KMS-11 (cell line): ENCODE results near the gene GPC1.

Source experiments
- H2AFZ ChIP-seq: fragments of 200-600 bp; sonication (generic); 2 replicates; pipeline ENCODE4 v1.6.1; 2016; ENCODE audit warnings: antibody characterized with exemption, mixed run types, low read depth
- H3K27ac ChIP-seq: fragments of 200-600 bp; sonication (generic); 2 replicates; pipeline ENCODE4 v1.6.1; 2016; ENCODE audit warnings: mild to moderate bottlenecking, mixed run types
- H3K27me3 ChIP-seq: fragments of 200-600 bp; sonication (generic); 2 replicates; pipeline ENCODE4 v1.6.1; 2017; ENCODE audit warnings: mild to moderate bottlenecking, low read depth, mixed run types, moderate library complexity; ENCODE audit not compliant: insufficient read depth
- H3K36me3 ChIP-seq: fragments of 200-600 bp; sonication (generic); 2 replicates; pipeline ENCODE4 v1.6.1; 2017; ENCODE audit warnings: mild to moderate bottlenecking, mixed run types; ENCODE audit not compliant: insufficient read depth
- H3K4me1 ChIP-seq: fragments of 200-600 bp; sonication (generic); 2 replicates; pipeline ENCODE4 v1.6.1; 2016; ENCODE audit warnings: mild to moderate bottlenecking, low read depth, mixed run types; ENCODE audit not compliant: poor library complexity, severe bottlenecking
- H3K4me2 ChIP-seq: fragments of 200-600 bp; sonication (generic); 2 replicates; pipeline ENCODE4 v1.7.0; 2016; ENCODE audit warnings: mild to moderate bottlenecking, mixed run types
- H3K4me3 ChIP-seq: fragments of 200-600 bp; sonication (generic); IDR thresholded peaks from 2 replicates; pipeline ENCODE4 v1.6.1; 2017; ENCODE audit warnings: low read depth, low read length, mixed read lengths; ENCODE audit not compliant: insufficient read depth
- H3K79me2 ChIP-seq: fragments of 200-600 bp; sonication (generic); 2 replicates; pipeline ENCODE4 v1.6.1; 2016; ENCODE audit warnings: low read depth, mixed run types; ENCODE audit not compliant: insufficient read depth
- H3K9ac ChIP-seq: fragments of 200-600 bp; sonication (generic); 2 replicates; pipeline ENCODE4 v1.6.1; 2016; ENCODE audit warnings: mild to moderate bottlenecking, mixed run types
- H4K20me1 ChIP-seq: fragments of 200-600 bp; sonication (generic); 2 replicates; pipeline ENCODE4 v1.6.1; 2016; ENCODE audit warnings: mild to moderate bottlenecking, mixed run types; ENCODE audit not compliant: insufficient read depth
- CTCF ChIP-seq: fragments of 200-600 bp; sonication (generic); conservative IDR thresholded peaks from 2 replicates; pipeline ENCODE4 v1.6.1; 2017; ENCODE audit warnings: low read depth, mild to moderate bottlenecking, antibody characterized with exemption, low read length, moderate library complexity, mixed read lengths

GPC1 gene

GRCh38 chr2:240444464-240444863, 9.0 kb downstream of the GPC1 start:
- H3K4me1 ChIP-seq: no peaks in the 10 kb centered on the region
- no peak overlapping the region for H3K9ac ChIP-seq
- H3K27me3 ChIP-seq: peaks cover 48% of the 10 kb centered on the region; the same call in 1 of the 2 replicates
- H2AFZ ChIP-seq: no peak overlapping the region
- H3K79me2 ChIP-seq: no peaks in the 10 kb centered on the region
- no peak overlapping the region for H3K4me2 ChIP-seq
- no peaks in the 10 kb centered on the region for H3K36me3 ChIP-seq
- no peak overlapping the region for H3K4me3 ChIP-seq
- H3K27ac ChIP-seq: no peak overlapping the region
- H4K20me1 ChIP-seq: no peaks in the 10 kb centered on the region
- no peak for TF ChIP-seq CTCF

GRCh38 chr2:240445961-240446663, 10.6 kb downstream of the GPC1 start:
- Histone ChIP-seq H3K36me3 (no peaks in the 10 kb centered on the region), H4K20me1 (no peaks in the 10 kb centered on the region), H3K27ac (no peak overlapping the region), H3K4me2 (no peak overlapping the region), H3K9ac (no peak overlapping the region), H3K79me2 (no peaks in the 10 kb centered on the region), H3K4me1 (no peaks in the 10 kb centered on the region), H3K27me3 (peaks cover 44% of the 10 kb centered on the region; the same call in 1 of the 2 replicates), H2AFZ (no peak overlapping the region), H3K4me3 (no peak overlapping the region)
- no peak for TF ChIP-seq CTCF

GRCh38 chr2:240446664-240447175, 11.3 kb downstream of the GPC1 start:
- no peaks in the 10 kb centered on the region for H4K20me1 ChIP-seq
- H3K4me2 ChIP-seq: no peak overlapping the region
- H3K27me3 ChIP-seq: peaks cover 45% of the 10 kb centered on the region; the same call in 1 of the 2 replicates
- TF ChIP-seq CTCF: no peak
- H3K4me3 ChIP-seq: no peak overlapping the region
- H3K79me2 ChIP-seq: no peaks in the 10 kb centered on the region
- no peak overlapping the region for H3K9ac ChIP-seq
- H3K27ac ChIP-seq: no peak overlapping the region
- no peaks in the 10 kb centered on the region for H3K36me3 ChIP-seq
- H3K4me1 ChIP-seq: no peaks in the 10 kb centered on the region
- no peak overlapping the region for H2AFZ ChIP-seq

- Histone ChIP-seq H3K79me2 (no peaks in the 10 kb centered on the region), H3K9ac (no peak overlapping the region), H3K4me2 (no peak overlapping the region), H3K4me1 (no peaks in the 10 kb centered on the region), H4K20me1 (no peaks in the 10 kb centered on the region), H3K4me3 (no peak overlapping the region), H3K36me3 (no peaks in the 10 kb centered on the region), H2AFZ (no peak overlapping the region), H3K27me3 (peaks cover 46% of the 10 kb centered on the region), H3K27ac (no peak overlapping the region)
- TF ChIP-seq CTCF: no peak
Measured at GRCh38 chr2:240447331-240447730, 11.9 kb downstream of the GPC1 start.
